ENCODE results near the gene SMYD3.

SMYD3 gene

DNA sequence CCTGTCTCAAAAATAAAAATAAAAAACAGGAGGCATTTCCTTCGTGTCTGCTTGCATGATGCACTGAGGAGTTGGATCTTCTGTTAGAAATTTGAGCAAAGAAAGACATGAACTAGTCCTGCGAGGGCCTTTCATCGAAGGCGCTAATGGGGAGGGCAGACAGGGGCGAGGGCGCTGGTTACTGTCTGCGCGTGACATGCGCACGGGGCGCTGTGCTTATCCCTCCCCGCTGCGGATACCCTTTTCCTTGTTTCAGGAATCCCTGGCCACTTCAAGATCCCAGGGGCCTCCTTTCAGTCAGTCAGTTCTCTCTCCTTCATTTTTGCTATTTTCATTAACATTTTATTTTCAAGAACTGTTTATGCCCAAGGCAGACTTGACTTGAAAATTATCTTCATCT lies 806.4 kb downstream of the SMYD3 start:
- DNase-seq (ENCODE audit: low read depth in 1 of 2, low spot score in 1 of 2): no peak

Data from stimulated activated CD4-positive, alpha-beta T cell treated with anti-CD3 and anti-CD28 coated beads, Interleukin-15, amount 100 ng/mL, for 1 hour (primary cell).